ENCODE data around the gene SELENOI.
"Not testable (repeated sequence)": the region's sequence is repeated elsewhere in the genome, so short reads cannot be mapped to it uniquely, and the experiment has no call there.

SELENOI gene, protein sequence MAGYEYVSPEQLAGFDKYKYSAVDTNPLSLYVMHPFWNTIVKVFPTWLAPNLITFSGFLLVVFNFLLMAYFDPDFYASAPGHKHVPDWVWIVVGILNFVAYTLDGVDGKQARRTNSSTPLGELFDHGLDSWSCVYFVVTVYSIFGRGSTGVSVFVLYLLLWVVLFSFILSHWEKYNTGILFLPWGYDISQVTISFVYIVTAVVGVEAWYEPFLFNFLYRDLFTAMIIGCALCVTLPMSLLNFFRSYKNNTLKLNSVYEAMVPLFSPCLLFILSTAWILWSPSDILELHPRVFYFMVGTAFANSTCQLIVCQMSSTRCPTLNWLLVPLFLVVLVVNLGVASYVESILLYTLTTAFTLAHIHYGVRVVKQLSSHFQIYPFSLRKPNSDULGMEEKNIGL

DNA sequence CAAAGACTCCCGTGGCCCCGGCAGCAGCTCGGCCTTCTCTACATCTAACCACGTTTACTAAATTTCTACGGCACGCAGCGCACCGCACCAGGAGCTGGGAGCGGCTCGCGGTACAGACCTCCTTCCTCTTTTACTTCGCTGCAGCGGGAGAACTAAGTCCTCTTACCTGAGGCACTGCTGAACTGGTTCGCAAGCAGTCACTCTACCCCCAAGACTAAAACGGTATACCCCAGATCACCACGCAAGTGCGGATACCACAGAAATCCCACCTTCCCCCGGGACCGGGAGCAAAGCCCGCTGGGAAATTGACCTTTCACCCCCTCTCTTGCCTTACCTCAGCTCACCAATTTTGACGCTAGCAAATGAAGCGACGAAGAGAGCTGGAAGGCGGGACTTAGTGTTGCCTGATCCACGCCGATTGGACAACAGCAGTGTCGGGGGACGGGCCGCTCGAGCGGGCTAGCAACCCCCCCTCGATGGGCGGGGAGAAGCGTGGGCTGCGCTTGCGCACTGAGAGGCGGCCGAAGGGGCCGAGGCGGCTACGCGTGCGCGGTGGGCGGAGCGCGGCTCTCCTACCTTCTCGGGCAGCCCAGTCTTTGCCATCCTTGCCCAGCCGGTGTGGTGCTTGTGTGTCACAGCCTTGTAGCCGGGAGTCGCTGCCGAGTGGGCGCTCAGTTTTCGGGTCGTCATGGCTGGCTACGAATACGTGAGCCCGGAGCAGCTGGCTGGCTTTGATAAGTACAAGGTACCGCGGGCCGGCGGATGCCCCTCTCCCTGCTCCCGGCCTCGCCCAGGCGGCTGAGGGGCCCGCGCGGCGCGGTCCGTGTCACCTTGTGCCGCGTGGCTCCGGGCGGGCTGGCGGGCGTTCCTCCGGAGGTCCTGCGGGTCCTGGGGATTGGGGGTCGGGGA, at the start of gene SELENOI:
Gene SELENOI, plus strand, starts transcription at position 599 of the 909 bp plus-strand sequence. Its CDS starts 90 bp downstream, at position 689.
- DNase-seq (ENCODE audit: low read depth, low spot score) = peak; percentile 99
- Histone ChIP-seq H3K9me3 (ENCODE audit: control insufficient read depth, insufficient read depth, low read length) (no peaks in the 10 kb centered on the region), H3K4me3 (ENCODE audit: low read length) (peak within 1 kb of the TSS; percentile 85), H3K27ac (ENCODE audit: low read length) (no peak within 1 kb of the TSS), H3K36me3 (ENCODE audit: control insufficient read depth, insufficient read depth, low read length) (no peaks in the 10 kb centered on the region), H3K27me3 (ENCODE audit: control insufficient read depth, insufficient read depth, low read length) (no peaks in the 10 kb centered on the region), H3K4me1 (ENCODE audit: control insufficient read depth, insufficient read depth, low read length) (0 out of 2 replicates have a peak, but pooled peaks cover 2% of the 10 kb centered on the region)
- no CpG with 5 or more reads among the region's 80 CpGs for WGBS (ENCODE audit: insufficient coverage, insufficient read length)

DNA sequence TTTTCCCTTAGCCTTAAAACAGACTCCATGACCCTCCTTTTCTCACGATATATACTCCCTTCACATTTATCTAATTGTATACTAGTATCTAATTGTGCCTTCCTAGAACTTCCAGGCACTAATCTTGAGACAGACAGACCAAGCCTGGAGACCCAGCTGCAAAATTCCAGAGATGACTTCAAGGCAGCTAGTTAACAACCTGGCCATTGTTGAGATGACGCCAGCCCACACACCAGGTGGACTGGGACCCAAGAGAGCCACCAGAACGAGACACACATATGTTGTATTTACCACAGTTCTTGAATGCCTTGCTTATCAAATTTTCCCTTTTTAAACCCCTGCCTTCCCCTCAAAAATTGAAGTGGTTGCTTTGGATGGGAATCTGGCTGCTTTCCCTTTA, 48.9 kb upstream of the SELENOI start:
- Histone ChIP-seq H3K4me1 (ENCODE audit: control insufficient read depth, insufficient read depth, low read length) (no peaks in the 10 kb centered on the region), H3K9me3 (ENCODE audit: control insufficient read depth, insufficient read depth, low read length) (no peaks in the 10 kb centered on the region), H3K36me3 (ENCODE audit: control insufficient read depth, insufficient read depth, low read length) (no peaks in the 10 kb centered on the region), H3K27me3 (ENCODE audit: control insufficient read depth, insufficient read depth, low read length) (no peaks in the 10 kb centered on the region), H3K27ac (ENCODE audit: low read length) (no peak overlapping the region), H3K4me3 (ENCODE audit: low read length) (no peak overlapping the region)
- no peak for DNase-seq (ENCODE audit: low read depth, low spot score)
- WGBS (ENCODE audit: insufficient coverage, insufficient read length) = 100% methylated on average over 1 of the region's 3 CpGs

DNA sequence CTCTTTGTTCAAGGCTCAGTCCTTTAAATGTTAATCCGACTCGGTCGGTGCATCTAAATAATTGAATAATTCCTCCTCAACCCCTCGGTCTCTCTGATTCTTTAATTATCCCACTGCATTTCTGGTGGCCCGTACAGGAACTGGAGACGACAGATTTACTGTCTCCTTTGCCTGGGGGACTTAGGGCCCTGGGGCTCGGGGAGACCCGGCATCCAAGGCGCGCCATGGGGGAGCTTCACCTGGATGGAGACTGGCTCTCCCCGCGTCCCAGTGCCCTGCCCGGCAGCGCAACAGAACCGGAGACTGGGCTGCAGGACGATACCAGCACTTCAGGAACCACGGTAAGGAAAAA, 47.7 kb upstream of the SELENOI start:
- Histone ChIP-seq H3K9me3 (ENCODE audit: control insufficient read depth, insufficient read depth, low read length) (no peaks in the 10 kb centered on the region), H3K4me3 (ENCODE audit: low read length) (peak overlapping the region; percentile 48; the same call in 1 of the 2 replicates), H3K4me1 (ENCODE audit: control insufficient read depth, insufficient read depth, low read length) (no peaks in the 10 kb centered on the region), H3K36me3 (ENCODE audit: control insufficient read depth, insufficient read depth, low read length) (no peaks in the 10 kb centered on the region), H3K27ac (ENCODE audit: low read length) (no peak overlapping the region), H3K27me3 (ENCODE audit: control insufficient read depth, insufficient read depth, low read length) (no peaks in the 10 kb centered on the region)
- no CpG with 5 or more reads among the region's 17 CpGs for WGBS (ENCODE audit: insufficient coverage, insufficient read length)
- no peak for DNase-seq (ENCODE audit: low read depth, low spot score)

DNA sequence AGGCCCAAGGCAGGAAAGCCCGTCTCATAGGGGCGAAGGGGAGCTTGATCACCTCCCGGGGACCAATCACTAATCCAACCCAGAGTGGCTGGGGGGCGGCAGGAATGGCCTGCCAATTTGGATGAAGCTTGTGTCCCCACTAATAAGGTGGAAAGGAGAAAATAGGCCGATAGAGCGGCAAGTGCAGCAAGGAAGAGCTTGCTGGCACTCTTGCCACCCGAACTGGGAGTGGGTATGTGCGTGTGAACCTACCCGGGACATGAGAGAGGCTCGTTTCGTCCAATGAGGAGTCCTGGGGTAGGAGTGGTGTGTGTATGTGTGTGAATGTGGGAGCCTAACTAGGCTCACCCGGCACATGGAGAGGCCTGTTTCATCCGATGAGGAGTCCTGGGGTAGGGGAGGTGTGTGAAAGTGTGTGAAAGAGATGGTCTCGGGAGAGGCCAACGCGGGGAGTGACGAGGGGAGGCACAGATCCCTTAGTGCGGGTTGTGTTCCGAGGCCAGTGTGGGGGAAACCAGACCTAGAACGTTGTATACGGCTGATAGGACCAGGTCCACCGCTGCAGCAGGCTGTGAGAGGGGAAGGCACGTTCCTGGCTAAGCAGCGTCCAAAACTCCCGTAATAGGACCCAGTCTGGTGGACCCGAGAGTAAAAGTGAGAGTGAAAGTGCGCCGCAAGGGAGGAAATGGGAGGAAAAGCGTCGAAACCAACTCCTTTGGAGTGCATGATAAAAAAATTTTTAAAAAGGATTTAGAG, 47.1 kb upstream of the SELENOI start:
- DNase-seq (ENCODE audit: low read depth, low spot score) = no peak
- Histone ChIP-seq H3K36me3 (ENCODE audit: control insufficient read depth, insufficient read depth, low read length) (no peaks in the 10 kb centered on the region), H3K27me3 (ENCODE audit: control insufficient read depth, insufficient read depth, low read length) (no peaks in the 10 kb centered on the region), H3K4me3 (ENCODE audit: low read length) (peak overlapping the region; percentile 48; the same call in 1 of the 2 replicates), H3K9me3 (ENCODE audit: control insufficient read depth, insufficient read depth, low read length) (no peaks in the 10 kb centered on the region), H3K27ac (ENCODE audit: low read length) (peak overlapping the region; percentile 57), H3K4me1 (ENCODE audit: control insufficient read depth, insufficient read depth, low read length) (no peaks in the 10 kb centered on the region)
- WGBS (ENCODE audit: insufficient coverage, insufficient read length) = no CpG with 5 or more reads among the region's 30 CpGs

DNA sequence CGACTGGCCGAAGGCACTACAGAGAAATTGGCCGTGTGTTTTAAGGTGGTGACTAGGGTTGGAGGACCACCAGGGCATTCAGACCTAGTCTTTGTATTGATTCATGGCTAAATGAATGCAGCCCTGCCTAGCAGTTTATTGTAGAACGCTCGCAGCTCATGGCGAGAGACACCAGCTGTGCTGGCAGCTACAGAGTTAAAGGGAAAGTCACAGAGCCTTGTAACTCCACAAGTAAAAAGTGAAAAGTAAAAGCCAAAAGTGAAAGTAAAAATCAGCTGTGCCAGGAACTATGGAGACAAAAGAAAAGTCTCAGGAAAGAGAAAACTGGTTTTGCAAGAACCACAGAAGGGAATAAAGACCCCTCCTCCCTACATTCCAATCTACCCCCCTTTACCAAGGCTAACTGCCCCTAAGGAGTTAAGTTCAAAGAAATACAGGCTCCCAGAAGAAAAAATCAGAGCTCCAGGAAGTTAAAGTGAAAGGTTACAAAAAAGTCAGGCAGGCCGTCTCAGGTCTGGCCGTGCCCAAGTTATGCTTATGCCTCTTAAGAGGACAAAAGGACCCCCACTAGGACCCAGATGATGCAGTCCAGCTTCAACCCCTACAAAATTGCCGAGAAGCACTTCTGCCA, 46.4 kb upstream of the SELENOI start:
- no peaks in the 10 kb centered on the region for H3K36me3 ChIP-seq (ENCODE audit: control insufficient read depth, insufficient read depth, low read length)
- no peaks in the 10 kb centered on the region for H3K4me1 ChIP-seq (ENCODE audit: control insufficient read depth, insufficient read depth, low read length)
- WGBS (ENCODE audit: insufficient coverage, insufficient read length) = no CpG with 5 or more reads among the region's 9 CpGs
- no peaks in the 10 kb centered on the region for H3K27me3 ChIP-seq (ENCODE audit: control insufficient read depth, insufficient read depth, low read length)
- no peaks in the 10 kb centered on the region for H3K9me3 ChIP-seq (ENCODE audit: control insufficient read depth, insufficient read depth, low read length)
- peak; percentile 67 for DNase-seq (ENCODE audit: low read depth, low spot score)
- H3K4me3 ChIP-seq (ENCODE audit: low read length) = peak overlapping the region; percentile 48; the same call in 1 of the 2 replicates
- H3K27ac ChIP-seq (ENCODE audit: low read length) = peak overlapping the region; percentile 57

DNA sequence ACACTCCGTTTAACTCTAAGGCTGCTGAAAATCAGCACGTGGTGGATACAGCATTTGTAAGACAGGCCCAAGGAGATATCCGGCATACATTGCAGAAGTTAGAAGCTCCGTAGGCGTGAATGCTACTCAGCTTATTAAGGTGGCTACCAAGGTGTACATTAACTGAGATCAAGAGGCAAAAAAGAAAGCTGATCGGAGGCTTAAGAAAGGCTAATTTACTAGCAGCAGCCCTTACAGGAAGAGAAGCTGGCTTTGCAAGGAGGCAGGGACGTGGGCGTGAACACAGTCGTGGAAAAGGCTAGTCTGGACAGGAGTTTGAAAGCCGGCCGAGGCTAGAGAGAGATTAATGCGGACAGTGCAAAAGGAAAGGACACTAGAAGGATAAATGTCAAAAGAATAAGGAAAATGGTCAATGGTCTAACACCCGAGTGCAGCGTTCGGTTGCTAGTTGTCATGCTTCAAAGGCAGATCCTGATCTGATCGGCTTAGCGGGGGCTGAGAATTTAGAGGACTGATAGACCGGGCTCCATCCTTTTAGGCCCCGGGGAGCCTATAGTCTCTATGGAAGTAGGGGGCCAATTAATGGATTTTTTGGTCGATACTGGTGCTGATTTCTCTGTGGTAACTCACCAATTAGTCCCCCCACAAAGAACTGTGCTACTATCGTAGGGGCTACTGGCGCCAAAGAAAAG, 45.6 kb upstream of the SELENOI start:
- Histone ChIP-seq H3K27ac (ENCODE audit: low read length) (no peak overlapping the region), H3K36me3 (ENCODE audit: control insufficient read depth, insufficient read depth, low read length) (no peaks in the 10 kb centered on the region), H3K9me3 (ENCODE audit: control insufficient read depth, insufficient read depth, low read length) (no peaks in the 10 kb centered on the region), H3K4me1 (ENCODE audit: control insufficient read depth, insufficient read depth, low read length) (no peaks in the 10 kb centered on the region), H3K27me3 (ENCODE audit: control insufficient read depth, insufficient read depth, low read length) (no peaks in the 10 kb centered on the region), H3K4me3 (ENCODE audit: low read length) (no peak overlapping the region; the same call in 1 of the 2 replicates)
- no peak for DNase-seq (ENCODE audit: low read depth, low spot score)
- no CpG with 5 or more reads among the region's 22 CpGs for WGBS (ENCODE audit: insufficient coverage, insufficient read length)

DNA sequence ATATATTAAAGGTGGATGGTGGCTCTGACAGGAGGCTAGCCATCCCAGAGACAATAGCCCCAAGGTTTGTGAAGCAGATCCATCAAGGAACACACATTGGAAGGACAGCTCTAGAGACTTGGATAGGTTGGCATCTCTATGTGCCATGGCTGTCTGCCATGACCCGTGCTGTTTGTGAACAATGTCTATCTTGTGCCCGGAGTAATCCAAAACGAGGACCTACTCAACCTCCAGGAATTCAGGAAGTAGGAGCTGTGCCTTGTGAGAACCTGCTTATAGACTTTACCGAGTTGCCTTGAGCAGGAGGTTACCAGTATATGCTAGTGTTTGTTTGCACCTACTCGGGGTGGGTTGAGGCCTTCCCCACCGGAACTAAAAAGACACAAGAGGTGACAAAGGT, 43.1 kb upstream of the SELENOI start:
- WGBS (ENCODE audit: insufficient coverage, insufficient read length) = no CpG with 5 or more reads among the region's 6 CpGs
- Histone ChIP-seq H3K27me3 (ENCODE audit: control insufficient read depth, insufficient read depth, low read length) (no peaks in the 10 kb centered on the region), H3K27ac (ENCODE audit: low read length) (no peak overlapping the region), H3K4me3 (ENCODE audit: low read length) (no peak overlapping the region), H3K4me1 (ENCODE audit: control insufficient read depth, insufficient read depth, low read length) (no peaks in the 10 kb centered on the region), H3K9me3 (ENCODE audit: control insufficient read depth, insufficient read depth, low read length) (no peaks in the 10 kb centered on the region), H3K36me3 (ENCODE audit: control insufficient read depth, insufficient read depth, low read length) (no peaks in the 10 kb centered on the region)
- no peak for DNase-seq (ENCODE audit: low read depth, low spot score)

DNA sequence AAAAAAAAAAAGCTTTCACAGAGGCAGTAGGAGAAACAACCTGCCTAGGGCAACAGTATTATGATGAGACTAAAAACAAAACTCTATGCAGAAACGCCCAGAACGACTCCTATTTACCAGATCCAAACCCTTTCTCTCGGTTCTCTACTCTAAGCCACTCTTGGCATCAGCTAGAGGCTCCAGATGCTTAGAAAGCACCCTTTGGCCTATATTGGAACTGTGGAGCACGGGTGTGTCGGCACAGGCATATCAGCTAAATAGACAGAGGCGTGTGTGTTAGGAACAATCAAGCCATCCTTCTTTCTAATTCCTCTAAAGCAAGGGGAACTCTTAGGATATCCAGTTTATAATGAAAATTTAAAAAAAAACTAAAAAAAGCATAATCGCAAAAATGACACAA, 40.8 kb upstream of the SELENOI start:
- H3K27me3 ChIP-seq (ENCODE audit: control insufficient read depth, insufficient read depth, low read length); H3K27ac ChIP-seq (ENCODE audit: low read length); DNase-seq (ENCODE audit: low read depth, low spot score); H3K4me3 ChIP-seq (ENCODE audit: low read length); H3K4me1 ChIP-seq (ENCODE audit: control insufficient read depth, insufficient read depth, low read length); H3K9me3 ChIP-seq (ENCODE audit: control insufficient read depth, insufficient read depth, low read length); H3K36me3 ChIP-seq (ENCODE audit: control insufficient read depth, insufficient read depth, low read length): not testable (repeated sequence)
- WGBS (ENCODE audit: insufficient coverage, insufficient read length) = no CpG with 5 or more reads among the region's 7 CpGs

DNA sequence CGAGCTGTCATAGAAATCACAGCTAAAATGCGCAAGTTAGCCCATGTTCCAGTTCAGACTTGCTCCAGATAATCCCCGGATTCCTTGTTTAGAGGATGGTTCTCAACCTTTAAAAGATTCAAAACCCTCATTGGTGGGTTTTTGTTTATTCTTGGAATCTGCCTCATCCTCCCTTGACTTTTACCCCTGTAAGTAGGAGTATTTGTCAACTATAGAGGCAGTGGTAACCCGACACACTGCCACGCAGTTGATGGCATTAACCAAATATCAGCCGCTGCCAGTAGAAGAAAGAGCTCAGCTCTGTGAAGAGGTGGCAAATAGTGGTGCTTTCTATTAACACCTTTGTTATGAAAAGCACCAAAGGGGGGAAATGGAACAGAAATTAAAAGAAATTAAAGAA, 40.4 kb upstream of the SELENOI start:
- no peak overlapping the region for H3K4me3 ChIP-seq (ENCODE audit: low read length)
- no peak for DNase-seq (ENCODE audit: low read depth, low spot score)
- no peaks in the 10 kb centered on the region for H3K4me1 ChIP-seq (ENCODE audit: control insufficient read depth, insufficient read depth, low read length)
- no peaks in the 10 kb centered on the region for H3K9me3 ChIP-seq (ENCODE audit: control insufficient read depth, insufficient read depth, low read length)
- WGBS (ENCODE audit: insufficient coverage, insufficient read length) = no CpG with 5 or more reads among the region's 6 CpGs
- H3K36me3 ChIP-seq (ENCODE audit: control insufficient read depth, insufficient read depth, low read length) = no peaks in the 10 kb centered on the region
- no peak overlapping the region for H3K27ac ChIP-seq (ENCODE audit: low read length)
- no peaks in the 10 kb centered on the region for H3K27me3 ChIP-seq (ENCODE audit: control insufficient read depth, insufficient read depth, low read length)
